Measurements from ENCODE around the gene KAZN. TPM values are rescaled to one million over a fixed set of nuclear protein-coding genes. Genes with fewer than 3 reads are reported as not detected.

KAZN gene
- total RNA-seq, 1 donor = 3.9 TPM

GRCh38 chr1:15099441-15100120 lies 501.1 kb downstream of the KAZN start:
- no peak for DNase-seq (ENCODE audit: low read depth)
- TF ChIP-seq CTCF (IDR thresholded peaks at IDR 0.05; ENCODE audit: insufficient read depth, low read length) = no peak

GRCh38 chr1:15100121-15100879 lies 501.8 kb downstream of the KAZN start:
- TF ChIP-seq CTCF (IDR thresholded peaks at IDR 0.05; ENCODE audit: insufficient read depth, low read length) = peak; percentile 93
- peak; percentile 40 for DNase-seq (ENCODE audit: low read depth)
- no peak overlapping the region for H3K4me3 ChIP-seq (ENCODE audit: low read depth, low read length)

More at GRCh38 chr1:15099441-15100120, 501.1 kb downstream of the KAZN start:
- H3K4me3 ChIP-seq (ENCODE audit: low read depth, low read length) = no peak overlapping the region

GRCh38 chr1:15100880-15101760 lies 502.6 kb downstream of the KAZN start:
- H3K4me3 ChIP-seq (ENCODE audit: low read depth, low read length) = no peak overlapping the region
- no peak for DNase-seq (ENCODE audit: low read depth)
- TF ChIP-seq CTCF (IDR thresholded peaks at IDR 0.05; ENCODE audit: insufficient read depth, low read length) = no peak

- no peak for DNase-seq (ENCODE audit: low read depth)
- no peak for TF ChIP-seq CTCF (IDR thresholded peaks at IDR 0.05; ENCODE audit: insufficient read depth, low read length)
- no peak overlapping the region for H3K4me3 ChIP-seq (ENCODE audit: low read depth, low read length)
Observed at GRCh38 chr1:15101801-15102200, 503.3 kb downstream of the KAZN start.

- no peak for DNase-seq (ENCODE audit: low read depth)
- TF ChIP-seq CTCF (IDR thresholded peaks at IDR 0.05; ENCODE audit: insufficient read depth, low read length) = no peak
- H3K4me3 ChIP-seq (ENCODE audit: low read depth, low read length) = no peak overlapping the region
Observed at GRCh38 chr1:15102646-15103045, 504.2 kb downstream of the KAZN start.

GRCh38 chr1:15103211-15103610 lies 504.7 kb downstream of the KAZN start:
- no peak overlapping the region for H3K4me3 ChIP-seq (ENCODE audit: low read depth, low read length)
- TF ChIP-seq CTCF (IDR thresholded peaks at IDR 0.05; ENCODE audit: insufficient read depth, low read length) = no peak
- no peak for DNase-seq (ENCODE audit: low read depth)

All from fibroblast of the aortic adventitia (primary cell).